GM10248 (cell line): ENCODE data around the gene FILIP1L.

ENCODE experiments used
- CTCF ChIA-PET: fragments of 300-600 bp; sonication (Branson Sonifier 250); formaldehyde crosslinking; extraction: SDS; loops from one replicate; lab custom pipeline; 2021; ENCODE audit warnings: antibody characterized with exemption; lab: Yijun Ruan, JAX
- POLR2A ChIA-PET: fragments of 350-650 bp; sonication (Branson Sonifier 250); formaldehyde crosslinking; extraction: SDS; loops from one replicate; lab custom pipeline; 2020; ENCODE audit warnings: antibody characterized with exemption; lab: Yijun Ruan, JAX
- DNase-seq: peaks from one replicate; pipeline ENCODE4 v3.0.0; 2012; ENCODE audit errors: extremely low spot score
- CTCF ChIP-seq: IDR thresholded peaks from 2 replicates; pipeline ENCODE4 v1.5.1; 2012; ENCODE audit warnings: mild to moderate bottlenecking, low read depth; ENCODE audit errors: extremely low read depth, missing control alignments, control extremely low read depth

Gene FILIP1L

GRCh38 chr3:99868311-99868646, 246.0 kb downstream of the FILIP1L start:
- no peak for DNase-seq
- ChIA-PET CTCF (interaction anchor here (1.0 to 2.7 kb wide), 6 partner anchors 9 to 386 kb away, joined by 3 to 15 read pairs (median 6); no protein-coding TSS in a partner anchor), POLR2A (no interaction called here)
- TF ChIP-seq CTCF: no peak

- no peak for TF ChIP-seq CTCF
- DNase-seq: no peak
- POLR2A ChIA-PET: no interaction called here
- CTCF ChIA-PET: interaction anchor here (1.0 to 2.7 kb wide), 12 partner anchors 8 to 386 kb away, joined by 3 to 15 read pairs (median 4); no protein-coding TSS in a partner anchor
Measured at GRCh38 chr3:99867594-99868310, 246.5 kb downstream of the FILIP1L start.

GRCh38 chr3:99866261-99866761, 248.0 kb downstream of the FILIP1L start:
- ChIA-PET POLR2A (no interaction called here), CTCF (interaction anchor here (1.0 to 2.7 kb wide), 6 partner anchors 9 to 206 kb away, joined by 3 to 15 read pairs (median 4); no protein-coding TSS in a partner anchor)
- no peak for TF ChIP-seq CTCF
- DNase-seq: no peak

GRCh38 chr3:99865321-99865720, 249.0 kb downstream of the FILIP1L start:
- CTCF ChIA-PET: no interaction called here
- no peak for DNase-seq
- TF ChIP-seq CTCF: no peak
- POLR2A ChIA-PET: no interaction called here

- POLR2A ChIA-PET: no interaction called here
- DNase-seq: no peak
- no peak for TF ChIP-seq CTCF
- CTCF ChIA-PET: interaction anchor here (0.7 to 1.1 kb wide), 3 partner anchors 13 to 20 kb away, joined by 3 to 4 read pairs (median 3); no protein-coding TSS in a partner anchor
Measured at GRCh38 chr3:99864289-99864688, 250.0 kb downstream of the FILIP1L start.

- CTCF ChIA-PET: interaction anchor here (0.7 to 1.1 kb wide), 3 partner anchors 13 to 20 kb away, joined by 3 to 4 read pairs (median 3); no protein-coding TSS in a partner anchor
- POLR2A ChIA-PET: no interaction called here
- no peak for DNase-seq
- no peak for TF ChIP-seq CTCF
Measured at GRCh38 chr3:99863588-99863987, 250.7 kb downstream of the FILIP1L start.
